GM18909 (cell line): ENCODE measurements around the gene GNAQ.
"Not testable (repeated sequence)": the region's sequence is repeated elsewhere in the genome, so short reads cannot be mapped to it uniquely, and the experiment has no call there.

ENCODE experiments used
- ATAC-seq: cut with Tn5 transposase; IDR thresholded peaks from one replicate; pipeline ENCODE4 v1.9.1; 2021; ENCODE audit warnings: mild to moderate bottlenecking; ENCODE audit not compliant: unreplicated experiment, poor library complexity

The GNAQ gene

DNA sequence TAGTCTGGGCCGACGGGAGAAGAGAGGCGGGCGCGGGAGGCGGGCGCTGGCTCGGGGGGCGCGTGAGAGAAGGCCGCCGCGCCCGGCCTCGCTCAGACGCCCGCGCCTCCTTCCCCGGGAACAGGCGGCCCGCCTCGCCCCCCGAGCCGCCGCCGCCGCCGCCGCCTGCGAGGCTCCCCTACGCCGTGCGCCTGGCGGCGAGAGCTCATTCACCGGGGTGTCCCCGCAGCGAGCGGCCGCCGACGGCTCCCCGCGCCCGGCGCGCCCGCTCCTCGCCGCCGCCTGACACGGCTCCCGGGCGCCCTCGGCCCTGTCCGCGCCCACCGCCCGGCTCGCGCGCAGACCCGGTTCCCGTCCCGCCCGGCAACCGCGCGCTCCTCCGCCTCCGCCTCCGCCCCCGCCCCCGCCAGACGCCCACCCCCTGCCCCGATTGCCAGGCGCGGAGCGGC lies at the start of gene GNAQ:
TSS of gene GNAQ (minus strand) at position 368 of the 449 bp plus-strand sequence. CDS start 576 bp downstream, outside the sequence.
- no peak for ATAC-seq

DNA sequence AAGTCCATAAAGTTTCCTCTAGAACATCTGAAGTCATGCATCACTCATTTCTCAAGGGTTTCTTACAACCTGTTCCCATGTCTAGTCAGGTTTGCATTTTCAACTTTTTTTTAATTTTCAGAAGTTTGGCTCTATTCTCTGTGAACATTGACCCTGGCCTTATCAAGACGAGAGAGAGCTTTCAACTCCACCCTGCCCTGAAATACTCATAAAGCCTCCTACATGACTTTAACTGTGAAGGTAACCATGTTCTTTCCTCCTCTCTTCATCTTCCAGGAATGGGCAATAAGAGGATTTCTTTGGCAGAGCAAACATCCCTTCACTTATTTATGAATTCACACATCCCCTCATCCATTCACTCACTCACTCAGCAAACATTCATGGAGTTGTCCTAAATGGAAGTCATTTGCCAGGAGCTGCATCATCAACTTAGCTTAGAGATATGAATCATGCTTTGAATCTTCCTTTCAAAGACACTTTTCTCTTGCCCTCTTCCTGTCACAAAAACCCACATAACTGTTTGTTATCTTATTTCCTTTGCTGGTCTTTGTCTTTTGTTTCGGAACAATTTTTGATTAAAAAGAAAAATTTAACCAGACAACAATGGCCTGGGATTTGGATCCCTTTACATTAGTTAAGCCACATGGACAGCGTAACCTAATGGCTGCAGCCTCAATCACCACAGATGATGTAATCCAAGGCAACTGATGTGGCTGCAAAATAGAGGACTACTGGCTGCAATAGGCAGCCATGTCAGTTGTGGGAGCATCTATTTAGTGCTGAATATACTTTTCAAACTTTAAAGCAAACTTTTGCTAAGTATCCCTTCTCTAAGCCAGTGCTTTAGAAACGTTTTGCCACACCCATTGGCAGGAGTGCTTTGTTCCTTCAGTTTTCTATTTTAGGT lies 43.0 kb upstream of the GNAQ start:
- ATAC-seq: no peak

DNA sequence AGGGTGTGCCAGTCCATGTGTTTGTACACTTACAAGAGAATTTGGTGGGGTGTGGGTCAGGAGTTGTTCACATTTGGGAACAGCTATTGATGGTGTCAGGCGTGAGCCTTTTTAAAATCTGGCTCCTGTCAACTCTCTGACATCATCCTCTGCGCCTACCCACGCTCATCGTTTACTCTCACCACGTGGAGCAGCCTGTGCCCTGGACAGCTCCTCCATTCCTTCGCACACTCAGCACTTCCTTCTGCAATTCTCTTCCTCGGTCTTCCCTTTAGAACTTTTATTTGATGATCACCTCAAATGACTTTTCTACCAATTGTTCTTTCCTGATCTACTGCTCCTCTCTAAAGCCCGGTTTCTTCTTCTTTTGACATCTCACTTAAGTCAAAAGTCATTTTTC lies 42.1 kb upstream of the GNAQ start:
- no peak for ATAC-seq

DNA sequence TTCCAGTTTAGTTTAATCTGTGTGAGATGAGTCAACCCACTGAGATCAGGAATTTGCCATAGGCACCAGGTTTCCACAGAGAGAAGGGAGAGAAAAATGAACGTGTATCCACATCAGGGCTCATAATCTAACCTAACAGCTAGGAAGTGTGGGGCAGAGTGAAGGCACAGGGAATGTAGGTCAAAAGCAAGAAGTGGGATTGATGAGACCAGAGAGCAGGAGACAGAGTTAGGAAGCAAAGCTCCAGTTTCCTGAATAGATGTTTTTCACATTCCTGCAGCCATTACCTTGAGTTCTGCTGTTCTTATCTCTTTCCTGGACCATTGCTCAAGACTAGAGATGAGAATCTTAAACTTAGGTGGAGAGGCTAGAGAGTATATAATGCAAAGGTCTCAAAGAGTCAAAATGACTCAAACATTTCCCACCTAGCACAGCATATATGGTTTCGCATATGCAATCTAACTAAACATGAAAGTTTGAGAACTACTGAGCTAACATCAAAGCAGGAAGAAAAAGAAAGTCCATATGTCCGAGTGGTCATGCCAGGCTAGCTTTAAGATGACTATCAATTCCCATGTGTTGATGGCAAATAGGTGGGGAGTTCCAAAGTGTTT lies 41.1 kb upstream of the GNAQ start:
- no peak for ATAC-seq

DNA sequence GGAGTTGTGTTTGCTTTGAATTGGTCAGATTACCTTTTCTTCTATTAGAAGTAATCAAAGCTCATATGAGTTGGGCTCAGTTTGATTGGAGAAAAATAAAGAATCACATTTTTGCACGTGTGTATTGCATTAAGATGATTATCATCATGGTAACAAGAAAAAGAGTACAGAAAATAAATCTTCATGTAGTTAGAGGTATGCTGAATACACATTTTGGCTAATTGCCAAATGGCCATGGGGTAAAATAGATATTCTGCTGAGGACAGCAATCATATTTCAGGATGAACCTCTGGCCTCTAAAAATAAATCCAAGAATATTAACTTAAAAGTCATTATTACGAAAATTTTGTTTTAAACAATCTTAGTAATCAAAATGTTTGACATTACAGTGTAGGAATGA lies 38.9 kb upstream of the GNAQ start:
- no peak for ATAC-seq

DNA sequence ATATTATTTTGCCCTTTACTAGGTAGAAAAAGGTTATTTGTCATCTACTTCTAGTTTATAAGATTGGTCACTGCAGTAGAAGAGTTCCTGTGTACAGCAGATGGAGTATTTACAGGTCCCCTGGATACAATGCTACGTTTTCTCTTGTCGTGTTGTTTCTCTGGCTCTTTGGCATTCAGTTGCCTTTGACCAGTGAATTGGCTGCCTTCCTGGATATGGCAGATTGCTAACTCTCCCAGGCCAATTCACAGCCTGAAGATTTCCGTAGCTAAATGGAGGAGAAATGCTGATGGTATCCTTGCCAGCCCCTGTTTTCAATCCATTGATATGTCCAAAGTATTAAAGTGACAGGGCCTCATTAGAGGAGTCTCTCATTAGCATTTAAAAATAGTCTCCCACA lies 32.5 kb upstream of the GNAQ start:
- ATAC-seq: no peak

DNA sequence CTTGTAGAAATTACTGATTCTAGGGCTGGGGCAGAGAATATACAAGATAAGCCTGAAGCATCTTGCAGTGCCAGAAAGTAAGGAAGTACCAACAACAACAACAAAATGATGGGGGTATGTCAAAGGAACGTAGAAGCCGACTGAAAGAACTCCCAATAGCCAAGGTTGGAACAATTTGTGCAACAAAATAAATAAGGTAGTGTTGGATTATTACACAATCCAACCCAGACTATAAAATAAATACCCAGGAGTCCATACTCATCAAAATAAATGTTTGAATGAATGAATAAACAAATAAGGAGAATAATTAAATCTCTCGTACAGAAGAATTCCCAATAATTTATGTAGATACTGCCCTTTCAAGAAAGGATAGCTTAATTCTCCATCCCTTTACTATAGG lies 31.1 kb upstream of the GNAQ start:
- no peak for ATAC-seq

DNA sequence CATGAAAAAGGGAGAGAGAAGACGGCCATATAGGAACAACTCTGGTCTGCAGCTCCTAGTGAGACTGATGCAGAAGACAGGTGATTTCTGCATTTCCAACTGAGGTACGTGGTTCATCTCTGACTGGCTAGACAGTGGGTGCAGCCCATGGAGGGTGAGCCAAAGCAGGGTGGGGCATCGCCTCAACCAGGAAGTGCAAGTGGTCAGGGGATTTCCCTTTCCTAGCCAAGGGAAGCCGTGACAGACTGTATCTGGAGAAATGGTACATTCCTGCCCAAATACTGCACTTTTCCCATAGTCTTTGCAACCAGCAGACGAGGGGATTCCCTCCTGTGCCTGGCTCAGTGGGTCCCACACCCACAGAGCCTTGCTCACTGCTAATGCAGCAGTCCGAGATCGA lies 22.6 kb upstream of the GNAQ start:
- not testable (repeated sequence) for ATAC-seq

DNA sequence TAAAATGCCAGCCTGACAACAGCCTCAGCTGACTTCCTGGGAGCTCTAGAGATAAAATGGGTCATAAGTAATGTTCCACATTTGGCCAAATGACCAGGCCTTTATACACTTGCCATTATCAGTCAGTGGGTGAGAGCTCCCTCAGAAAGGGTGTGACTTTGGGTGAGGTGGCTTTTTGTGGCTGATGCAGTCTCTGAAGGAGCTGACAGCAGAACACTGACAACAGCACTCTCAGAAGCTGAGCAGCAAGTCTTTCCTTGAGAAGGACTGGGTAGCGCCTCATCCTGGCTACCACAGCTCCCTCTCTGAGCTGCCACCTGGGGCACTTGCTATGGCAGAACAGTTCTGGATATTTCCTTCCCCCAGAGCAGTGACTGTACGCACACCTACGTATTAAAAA lies 22.0 kb upstream of the GNAQ start:
- no peak for ATAC-seq

DNA sequence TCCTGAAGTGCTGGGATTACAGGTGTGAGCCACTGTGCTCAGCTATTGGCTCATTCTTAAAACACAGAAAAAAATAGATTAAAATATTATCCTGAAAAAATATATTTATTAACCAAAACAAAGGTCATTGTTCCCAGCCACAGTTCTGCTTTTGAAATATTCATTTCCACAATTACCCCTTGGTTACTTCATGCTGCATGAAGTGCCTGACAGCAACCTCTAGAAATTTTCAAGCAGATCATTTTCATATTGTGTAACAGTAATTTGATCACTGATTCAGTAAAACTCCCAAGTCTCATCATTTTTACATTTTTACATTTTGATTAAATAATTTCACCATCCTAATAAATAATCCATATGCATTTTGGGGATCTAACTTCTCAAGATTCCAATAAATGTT lies 18.8 kb upstream of the GNAQ start:
- no peak for ATAC-seq

DNA sequence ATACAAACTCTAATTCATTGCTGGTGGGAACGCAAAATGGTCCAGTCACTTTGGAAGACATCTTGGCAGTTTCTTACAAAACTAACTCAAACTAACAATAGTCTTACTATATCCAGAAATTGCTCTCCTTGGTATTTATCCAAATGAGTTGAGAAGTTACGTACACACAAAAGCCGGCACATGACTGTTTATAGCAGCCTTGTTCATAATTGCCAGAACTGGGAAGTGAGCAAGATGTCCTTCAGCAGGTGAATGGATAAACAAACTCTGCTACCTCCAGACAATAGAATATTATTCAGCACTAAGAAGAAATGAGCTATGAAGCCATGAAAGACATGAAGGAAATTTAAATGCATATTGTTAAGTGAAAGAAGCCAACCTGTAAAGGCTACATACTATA lies 17.9 kb upstream of the GNAQ start:
- no peak for ATAC-seq

DNA sequence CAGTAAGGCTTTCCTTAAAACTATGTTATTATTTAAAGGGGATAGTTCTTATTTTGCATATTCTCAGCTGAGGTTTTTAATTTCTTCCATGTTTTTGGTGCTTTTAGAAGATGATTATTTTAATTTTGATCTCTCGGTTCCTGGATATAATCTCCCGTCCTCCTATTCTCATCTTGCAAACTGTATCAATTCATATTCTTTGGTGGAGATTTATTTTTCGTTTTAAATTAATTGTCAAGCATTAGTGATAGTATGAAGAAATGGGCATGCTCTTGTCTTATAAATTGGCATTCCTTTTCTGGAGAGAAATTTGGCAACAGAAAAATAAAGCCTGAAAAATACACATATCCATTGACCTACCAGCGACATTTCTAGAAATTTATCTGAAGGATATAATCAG lies 15.5 kb upstream of the GNAQ start:
- ATAC-seq: no peak

DNA sequence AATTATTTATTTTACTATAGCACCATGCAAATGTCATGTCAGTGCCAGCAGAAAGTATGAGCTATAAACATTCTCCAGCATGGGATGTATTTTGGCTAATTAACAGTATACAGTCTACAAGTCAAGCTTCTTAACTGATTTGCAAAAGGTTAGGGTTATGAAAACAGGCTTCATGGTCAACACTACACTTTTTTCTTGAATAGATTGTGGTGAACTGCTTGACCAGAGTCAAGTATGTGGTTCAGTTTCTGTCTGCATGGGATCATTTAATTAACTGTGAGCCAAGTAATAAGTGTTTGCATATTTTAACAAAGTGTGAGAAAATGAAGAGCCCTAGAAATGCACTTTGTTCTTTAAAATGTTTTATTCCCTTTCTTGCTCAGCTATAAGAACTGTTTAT lies 14.5 kb upstream of the GNAQ start:
- ATAC-seq: no peak

DNA sequence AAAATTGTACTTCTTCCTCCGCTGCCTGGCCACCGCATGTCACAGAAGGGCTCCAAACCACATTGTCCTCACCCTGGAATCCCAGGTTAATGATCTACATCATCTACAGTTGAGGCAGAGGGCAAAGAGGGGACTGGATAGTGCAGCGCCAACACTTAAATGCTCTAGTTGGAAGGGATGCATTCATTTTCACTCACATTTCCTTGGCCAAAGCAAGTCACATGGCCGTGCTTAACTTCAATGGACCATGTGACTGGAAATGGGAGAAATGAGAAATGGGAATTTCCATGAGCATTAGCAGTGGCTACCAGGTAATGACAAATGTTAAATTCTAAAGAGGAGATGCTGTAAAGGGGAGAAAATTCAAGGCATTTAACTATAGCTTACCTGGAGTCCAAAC lies 13.3 kb upstream of the GNAQ start:
- ATAC-seq: no peak

DNA sequence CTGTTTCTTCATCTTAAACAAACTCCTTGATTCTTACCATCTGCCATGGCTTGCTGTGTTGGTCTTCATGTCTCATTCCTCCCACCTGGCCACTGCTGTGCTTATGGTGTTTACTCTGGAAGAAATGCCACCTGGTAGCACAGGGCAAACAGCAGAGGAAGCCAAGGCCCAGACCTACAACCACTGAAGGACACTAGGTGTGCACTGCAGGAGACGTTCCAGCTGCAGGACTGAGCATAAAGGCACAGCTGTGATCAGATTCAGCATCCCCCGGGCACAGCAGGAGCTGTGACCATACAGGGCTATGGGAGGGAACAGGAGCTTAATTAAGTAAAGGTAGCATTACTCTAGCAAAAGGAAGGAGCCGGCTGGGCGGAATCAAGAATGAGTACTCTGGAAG lies 12.6 kb upstream of the GNAQ start:
- no peak for ATAC-seq

DNA sequence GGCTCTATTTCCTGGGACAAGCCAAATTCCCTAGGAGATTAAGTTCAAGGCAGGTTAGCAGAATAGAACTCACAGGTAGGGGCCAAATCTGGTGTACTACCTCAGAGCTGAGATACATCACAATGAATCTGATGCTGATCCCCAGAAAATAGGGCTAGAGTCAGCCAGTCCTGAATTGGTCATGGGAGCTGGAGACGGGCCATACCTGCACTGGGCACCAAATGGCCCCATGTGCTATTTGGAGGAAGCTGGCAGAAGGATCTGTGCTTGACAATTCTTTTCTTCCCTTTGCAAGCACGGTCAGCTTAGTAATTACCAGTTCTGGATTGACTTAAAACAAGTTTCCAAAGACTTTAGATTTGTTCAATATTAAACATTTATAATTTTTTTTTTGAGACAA lies 10.4 kb upstream of the GNAQ start:
- no peak for ATAC-seq

DNA sequence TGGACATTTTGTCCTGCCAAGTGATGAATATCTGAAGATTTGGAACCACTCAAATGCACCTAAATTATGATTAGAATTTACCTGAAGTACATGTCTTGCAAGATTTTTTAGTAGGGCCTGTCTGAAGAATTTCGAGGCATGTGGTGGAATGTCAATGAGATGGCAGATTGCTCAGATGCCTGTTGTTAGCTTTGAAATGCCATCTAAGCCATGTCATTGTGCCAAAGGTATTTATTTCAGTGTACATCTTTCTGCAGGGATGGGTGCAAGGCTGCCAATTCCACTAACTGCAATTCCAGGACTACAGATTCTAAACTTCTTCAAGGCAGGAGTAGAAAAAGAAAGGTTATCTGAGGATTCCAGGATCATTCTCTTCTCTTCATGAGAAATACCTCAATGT lies 9.1 kb upstream of the GNAQ start:
- ATAC-seq: no peak

DNA sequence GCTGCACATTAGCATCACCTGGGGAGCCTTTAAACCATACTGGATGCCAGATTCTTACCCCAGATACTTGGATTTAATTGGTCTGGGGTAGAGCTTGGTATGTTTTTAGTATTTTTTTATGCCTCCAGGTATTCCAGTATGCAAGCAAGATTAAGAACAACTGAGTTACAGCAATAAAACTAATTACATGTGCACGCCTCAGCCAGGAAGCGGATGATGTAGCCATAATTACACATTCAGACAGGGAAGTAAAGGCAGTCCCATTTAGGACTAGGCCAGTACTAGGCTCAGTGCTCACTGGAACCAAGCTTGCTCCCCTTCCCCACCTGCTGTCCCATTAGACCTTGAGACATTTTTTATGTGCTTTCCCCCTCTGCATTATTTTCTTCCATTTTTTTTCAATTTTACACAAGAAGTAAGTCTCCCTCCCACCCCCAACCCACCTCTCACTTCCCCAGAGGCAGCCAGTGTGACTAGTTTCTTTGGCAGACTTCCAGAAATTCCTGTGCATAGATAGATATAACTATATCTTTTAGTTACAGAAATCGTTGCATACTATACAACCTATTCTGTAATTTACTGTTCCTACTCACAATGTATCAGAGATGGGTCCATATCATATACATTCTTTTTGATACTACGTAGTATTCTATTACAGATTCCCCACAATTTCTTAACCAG lies 7.1 kb upstream of the GNAQ start:
- ATAC-seq: no peak

DNA sequence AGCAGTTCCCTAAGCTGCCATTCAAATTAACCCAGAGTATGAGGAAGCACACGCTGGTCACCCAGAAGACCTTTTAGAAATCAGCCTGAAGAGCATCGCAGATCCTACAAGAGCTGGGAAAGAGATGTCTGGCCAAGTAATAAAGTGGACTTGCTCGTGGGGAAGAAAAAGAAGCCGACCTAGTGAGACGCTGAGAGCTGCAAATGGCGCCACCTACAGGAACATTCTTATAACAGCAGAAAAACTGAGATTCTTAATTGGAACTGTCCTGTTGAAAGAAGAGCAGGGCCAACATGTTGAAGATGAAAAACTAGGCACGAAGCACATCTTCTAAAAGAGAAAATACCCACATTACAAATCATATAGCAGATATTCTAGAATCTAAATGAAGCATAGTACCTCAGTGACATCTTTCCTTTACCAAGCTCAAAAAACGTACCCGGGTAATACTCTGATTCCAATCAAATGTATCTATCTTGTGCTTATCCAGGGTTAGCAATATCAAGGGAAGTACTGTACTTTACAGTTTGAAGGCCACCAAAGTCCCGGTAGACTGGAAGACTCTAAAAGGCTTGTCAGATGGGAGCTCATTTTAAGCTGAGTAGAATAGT lies 3.9 kb upstream of the GNAQ start:
- no peak for ATAC-seq

DNA sequence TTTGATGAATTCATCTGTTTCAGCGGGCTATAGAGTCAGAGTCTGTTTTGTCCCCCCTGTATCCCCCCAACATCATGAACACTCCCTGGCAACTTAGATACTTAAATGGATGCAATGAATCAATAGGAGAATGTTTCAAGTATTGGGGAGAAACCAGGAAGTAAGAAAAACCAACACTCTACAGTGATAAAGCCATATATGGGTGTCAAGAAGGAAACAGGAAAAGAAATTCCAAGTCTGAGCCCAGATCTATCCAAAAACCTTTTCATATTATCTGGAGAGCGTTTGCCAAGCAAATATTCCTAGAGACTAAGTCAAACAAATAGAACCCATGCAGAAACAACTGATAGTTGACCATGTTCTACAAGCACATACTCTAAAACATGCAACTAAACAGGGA lies 2.3 kb upstream of the GNAQ start:
- no peak for ATAC-seq
